ENCODE data around the gene PNPLA7. TPM values are rescaled to one million over a fixed set of nuclear protein-coding genes. Genes with fewer than 3 reads are reported as not detected.

The PNPLA7 gene
- total RNA-seq, 2 experiments from 2014 or later, result 1.5 to 10.2 TPM

DNA sequence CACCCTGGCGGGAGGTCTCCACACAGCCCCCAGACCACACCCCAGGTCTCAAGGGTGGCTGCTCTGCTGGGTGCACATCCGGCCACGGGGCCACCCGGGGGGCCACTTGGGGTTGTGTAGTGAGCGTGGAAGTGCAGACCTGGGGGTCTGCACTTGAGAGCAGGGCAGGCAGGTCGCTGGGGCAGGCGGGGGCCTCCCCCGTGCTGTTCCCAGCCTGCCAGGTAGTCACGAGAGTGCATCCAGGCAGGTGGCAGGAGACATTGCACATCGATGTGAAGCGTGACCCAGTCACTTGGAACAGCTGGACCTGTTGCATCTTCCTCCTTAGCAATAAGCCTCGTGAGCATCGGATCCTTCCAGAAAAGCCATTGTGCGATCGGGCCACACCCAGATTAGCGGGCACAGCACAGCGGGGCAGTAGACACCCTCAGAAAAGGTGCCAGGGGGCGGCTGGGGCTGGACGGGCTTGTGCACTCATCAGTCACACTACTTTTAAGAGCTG lies 104.2 kb downstream of the PNPLA7 start:
- Histone ChIP-seq H3K9me3 (ENCODE audit: low read length) (no peaks in the 10 kb centered on the region), H3K27ac (ENCODE audit: low read depth, low read length, poor library complexity, severe bottlenecking) (no peak overlapping the region), H3K4me3 (ENCODE audit: low read depth, low read length, poor library complexity, severe bottlenecking) (no peak overlapping the region), H3K9me2 (ENCODE audit: insufficient read depth, low read length) (no peaks in the 10 kb centered on the region), H3K79me2 (ENCODE audit: insufficient read depth, low read depth, low read length) (no peaks in the 10 kb centered on the region), H4K20me1 (ENCODE audit: insufficient read depth, low read length) (no peaks in the 10 kb centered on the region), H3K4me1 (ENCODE audit: insufficient read depth, low read length, poor library complexity, severe bottlenecking) (peaks cover 12% of the 10 kb centered on the region), H2AFZ (ENCODE audit: low read length) (no peak overlapping the region), H3K36me3 (ENCODE audit: insufficient read depth, low read length) (0 out of 2 replicates have a peak, but pooled peaks cover 8% of the 10 kb centered on the region), H3K4me2 (ENCODE audit: low read length) (no peak overlapping the region)
- CTCF ChIA-PET (ENCODE audit: unreplicated experiment), result no interaction called here
- TF ChIP-seq EZH2phosphoT487 (IDR thresholded peaks at IDR 0.05; ENCODE audit: borderline replicate concordance, low read depth, low read length), result no peak
- TF ChIP-seq, protein P1, sequence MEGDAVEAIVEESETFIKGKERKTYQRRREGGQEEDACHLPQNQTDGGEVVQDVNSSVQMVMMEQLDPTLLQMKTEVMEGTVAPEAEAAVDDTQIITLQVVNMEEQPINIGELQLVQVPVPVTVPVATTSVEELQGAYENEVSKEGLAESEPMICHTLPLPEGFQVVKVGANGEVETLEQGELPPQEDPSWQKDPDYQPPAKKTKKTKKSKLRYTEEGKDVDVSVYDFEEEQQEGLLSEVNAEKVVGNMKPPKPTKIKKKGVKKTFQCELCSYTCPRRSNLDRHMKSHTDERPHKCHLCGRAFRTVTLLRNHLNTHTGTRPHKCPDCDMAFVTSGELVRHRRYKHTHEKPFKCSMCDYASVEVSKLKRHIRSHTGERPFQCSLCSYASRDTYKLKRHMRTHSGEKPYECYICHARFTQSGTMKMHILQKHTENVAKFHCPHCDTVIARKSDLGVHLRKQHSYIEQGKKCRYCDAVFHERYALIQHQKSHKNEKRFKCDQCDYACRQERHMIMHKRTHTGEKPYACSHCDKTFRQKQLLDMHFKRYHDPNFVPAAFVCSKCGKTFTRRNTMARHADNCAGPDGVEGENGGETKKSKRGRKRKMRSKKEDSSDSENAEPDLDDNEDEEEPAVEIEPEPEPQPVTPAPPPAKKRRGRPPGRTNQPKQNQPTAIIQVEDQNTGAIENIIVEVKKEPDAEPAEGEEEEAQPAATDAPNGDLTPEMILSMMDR (conservative IDR thresholded peaks at IDR 0.05; ENCODE audit: low read length), result no peak
- POLR2A ChIA-PET, result no interaction called here
- no TSS peak for BruUV-seq (replicated peaks)
- no peak for DNase-seq (ENCODE audit: low spot score)
- intact Hi-C loops (cut with micrococcal nuclease; ENCODE audit: unreplicated experiment), result loop anchor here (5.0 kb wide), 2 partner anchors 144 to 159 kb away; partner anchors contain the start of gene NRARP

DNA sequence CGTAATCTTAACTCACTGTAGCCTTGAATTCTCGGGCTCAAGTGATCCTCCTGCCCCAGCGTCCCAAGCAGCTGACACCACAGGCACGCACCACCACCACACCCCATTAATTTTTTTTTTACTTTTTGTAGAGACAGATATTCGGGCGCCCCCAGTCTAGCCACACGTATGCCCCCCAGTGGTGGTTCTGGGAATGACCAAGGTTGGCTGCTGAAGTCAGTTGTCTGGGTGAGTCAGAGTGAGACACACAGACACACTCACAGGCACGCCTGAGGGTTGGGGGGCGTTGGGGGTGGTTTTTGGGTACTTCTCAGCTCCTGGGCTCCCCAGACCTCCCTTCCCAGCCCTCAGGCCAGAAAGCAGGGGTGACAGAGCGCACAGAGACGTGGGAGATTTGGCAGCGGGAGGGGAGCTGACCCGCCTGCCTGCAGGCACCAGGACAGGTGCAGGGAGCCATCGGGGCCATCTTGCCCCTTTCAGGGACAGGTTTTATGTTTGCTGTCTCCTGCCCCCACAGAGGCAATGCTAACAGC lies 104.9 kb downstream of the PNPLA7 start:
- Histone ChIP-seq H3K4me3 (ENCODE audit: low read depth, low read length, poor library complexity, severe bottlenecking) (no peak overlapping the region), H2AFZ (ENCODE audit: low read length) (no peak overlapping the region), H3K9me2 (ENCODE audit: insufficient read depth, low read length) (no peaks in the 10 kb centered on the region), H3K9me3 (ENCODE audit: low read length) (no peaks in the 10 kb centered on the region), H3K4me1 (ENCODE audit: insufficient read depth, low read length, poor library complexity, severe bottlenecking) (peaks cover 5% of the 10 kb centered on the region), H4K20me1 (ENCODE audit: insufficient read depth, low read length) (no peaks in the 10 kb centered on the region), H3K36me3 (ENCODE audit: insufficient read depth, low read length) (0 out of 2 replicates have a peak, but pooled peaks cover 8% of the 10 kb centered on the region), H3K27ac (ENCODE audit: low read depth, low read length, poor library complexity, severe bottlenecking) (no peak overlapping the region), H3K79me2 (ENCODE audit: insufficient read depth, low read depth, low read length) (no peaks in the 10 kb centered on the region), H3K4me2 (ENCODE audit: low read length) (no peak overlapping the region)
- DNase-seq (ENCODE audit: low spot score), result peak; percentile 75
- BruUV-seq (replicated peaks), result no TSS peak
- no peak for TF ChIP-seq EZH2phosphoT487 (IDR thresholded peaks at IDR 0.05; ENCODE audit: borderline replicate concordance, low read depth, low read length)
- TF ChIP-seq, protein P1 (conservative IDR thresholded peaks at IDR 0.05; ENCODE audit: low read length), result peak; percentile 89
- intact Hi-C loops (cut with micrococcal nuclease; ENCODE audit: unreplicated experiment), result loop anchor here (5.0 kb wide), 2 partner anchors 143 to 158 kb away; partner anchors contain the start of gene NRARP
- CTCF ChIA-PET (ENCODE audit: unreplicated experiment), result no interaction called here
- POLR2A ChIA-PET, result no interaction called here

DNA sequence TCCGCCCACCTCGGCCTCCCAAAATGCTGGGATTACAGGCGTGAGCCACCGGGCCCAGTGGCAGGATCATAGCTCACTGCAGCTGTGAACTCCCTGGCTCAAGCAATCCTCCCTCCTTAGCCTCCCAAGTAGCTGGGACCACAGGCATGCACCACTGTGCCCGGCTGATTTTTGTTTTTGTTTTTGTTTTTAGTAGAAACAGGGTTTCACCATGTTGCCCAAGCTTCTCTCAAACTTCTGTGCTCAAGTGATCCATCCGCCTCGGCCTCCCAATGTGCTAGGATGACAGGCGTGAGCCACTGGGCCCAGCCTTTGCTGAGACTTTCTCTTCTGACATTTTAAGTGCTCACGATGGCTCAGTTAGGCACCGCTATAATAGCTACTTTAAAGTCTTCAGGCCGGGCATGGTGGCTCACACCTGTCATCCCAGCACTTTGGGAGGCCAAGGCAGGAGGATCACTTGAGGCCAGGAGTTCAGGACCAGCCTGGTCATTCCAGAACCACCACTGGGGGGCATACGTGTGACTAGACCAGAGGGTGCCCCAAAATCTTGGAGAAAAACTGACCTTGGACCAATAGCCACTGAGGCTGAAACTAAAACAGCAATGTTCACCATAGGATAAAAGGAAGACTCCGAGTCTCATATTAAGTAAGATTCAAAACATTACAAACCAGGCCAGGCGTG lies 106.0 kb downstream of the PNPLA7 start:
- no peak for TF ChIP-seq EZH2phosphoT487 (IDR thresholded peaks at IDR 0.05; ENCODE audit: borderline replicate concordance, low read depth, low read length)
- TF ChIP-seq, protein P1 (conservative IDR thresholded peaks at IDR 0.05; ENCODE audit: low read length), result 0 out of 2 replicates have a peak, but pooled peaks have one; percentile 12
- H3K36me3 ChIP-seq (ENCODE audit: insufficient read depth, low read length), result no peaks in the 10 kb centered on the region
- H3K4me2 ChIP-seq (ENCODE audit: low read length), result no peak overlapping the region
- no peak overlapping the region for H3K4me3 ChIP-seq (ENCODE audit: low read depth, low read length, poor library complexity, severe bottlenecking)
- H2AFZ ChIP-seq (ENCODE audit: low read length), result no peak overlapping the region
- H3K9me2 ChIP-seq (ENCODE audit: insufficient read depth, low read length), result no peaks in the 10 kb centered on the region
- H3K9me3 ChIP-seq (ENCODE audit: low read length), result no peaks in the 10 kb centered on the region
- CTCF ChIA-PET (ENCODE audit: unreplicated experiment), result no interaction called here
- no peak for DNase-seq (ENCODE audit: low spot score)
- POLR2A ChIA-PET, result no interaction called here
- H3K4me1 ChIP-seq (ENCODE audit: insufficient read depth, low read length, poor library complexity, severe bottlenecking), result no peaks in the 10 kb centered on the region
- no peaks in the 10 kb centered on the region for H3K79me2 ChIP-seq (ENCODE audit: insufficient read depth, low read depth, low read length)
- intact Hi-C loops (cut with micrococcal nuclease; ENCODE audit: unreplicated experiment), result no loop called here
- no peaks in the 10 kb centered on the region for H4K20me1 ChIP-seq (ENCODE audit: insufficient read depth, low read length)
- H3K27ac ChIP-seq (ENCODE audit: low read depth, low read length, poor library complexity, severe bottlenecking), result no peak overlapping the region
- no TSS peak for BruUV-seq (replicated peaks)
